HCT116 (cell line): ENCODE data around the gene ACBD6. TPM values are rescaled to one million over a fixed set of nuclear protein-coding genes. Genes with fewer than 3 reads are reported as not detected.

Experiments
- ATAC-seq: fragments of 200-7000 bp; cut with Tn5 transposase; 2 replicates; pipeline ENCODE4 v1.9.1; 2020; ENCODE audit warnings: mild to moderate bottlenecking, moderate library complexity
- BruUV-seq: library from RNA; stranded (reverse); fragments of 400-500 nt; replicated peaks from 2 replicates; lab custom pipeline; 2021; lab: Mats Ljungman, UMichigan
- CTCF ChIA-PET: fragments of 300-600 bp; sonication (Branson Sonifier 250); formaldehyde crosslinking; loops from one replicate; lab custom pipeline; 2021; ENCODE audit warnings: antibody characterized with exemption; lab: Charles Lee
- POLR2A ChIA-PET: fragments of 300-600, 350-600 bp; sonication (Branson Sonifier 250); formaldehyde crosslinking; loops from one replicate; lab custom pipeline; 2021; ENCODE audit warnings: antibody characterized with exemption; lab: Charles Lee
- RAD21 ChIA-PET, 2 experiments: fragments of 300-600 bp; sonication (Branson Sonifier 250); formaldehyde crosslinking; loops; one replicate each; lab custom pipeline; 2023; ENCODE audit warnings: low total read pairs in 2 of 2; ENCODE audit not compliant: uncharacterized antibody in 2 of 2, unreplicated experiment in 2 of 2, low non-redundant PET in 1 of 2; lab: Charles Lee
- DNase-seq: peaks from one replicate; pipeline ENCODE4 v3.0.0-alpha.2; 2010; ENCODE audit warnings: low read depth, low spot score
- H2AFZ ChIP-seq: fragments of 200-600 bp; shearing (Covaris generic), sonication (generic); 2 replicates; pipeline ENCODE4 v1.6.1; 2017; ENCODE audit warnings: low read depth, mixed run types, mixed read lengths, antibody characterized with exemption, low read length; ENCODE audit not compliant: poor library complexity, severe bottlenecking
- H3K27ac ChIP-seq: 2 replicates; pipeline ENCODE4 v1.5.1; 2012; ENCODE audit warnings: low read depth, low read length
- H3K27me3 ChIP-seq: fragments of 200-600 bp; sonication (generic); 2 replicates; pipeline ENCODE4 v1.6.1; 2016; ENCODE audit warnings: mixed run types, low read length, mixed read lengths; ENCODE audit not compliant: insufficient read depth
- H3K36me3 ChIP-seq, 2 experiments: fragments of 200-500 bp in 1 of 2; fragments of 200-600 bp in 1 of 2; sonication (Bioruptor generic) in 1 of 2; sonication (generic) in 1 of 2; 2 replicates each; pipeline versions ENCODE4 v1.5.1 to v1.6.1; 2014 to 2016; ENCODE audit warnings: low read length in 2 of 2, inconsistent platforms in 1 of 2, mixed read lengths in 1 of 2, mixed run types in 1 of 2; ENCODE audit not compliant: insufficient read depth in 2 of 2, control insufficient read depth in 1 of 2
- H3K4me1 ChIP-seq, 2 experiments: fragments of 200-600 bp in 1 of 2; sonication (generic) in 1 of 2; 2 replicates each; pipeline versions ENCODE4 v1.5.1 to v1.6.1; 2012 to 2017; ENCODE audit warnings: low read length in 2 of 2, inconsistent platforms in 1 of 2, mild to moderate bottlenecking in 1 of 2, mixed read lengths in 1 of 2, mixed run types in 1 of 2, moderate library complexity in 1 of 2; ENCODE audit not compliant: insufficient read depth in 2 of 2, control insufficient read depth in 1 of 2
- H3K4me2 ChIP-seq: fragments of 200-600 bp; sonication (generic); 2 replicates; pipeline ENCODE4 v1.6.1; 2017; ENCODE audit warnings: mixed run types, low read length, mixed read lengths
- H3K4me3 ChIP-seq, 2 experiments: fragments of 200-600 bp in 1 of 2; sonication (generic) in 1 of 2; replicated peaks in 1 of 2; 2 replicates each; pipeline ENCODE4 v1.5.1; 2011 to 2016; ENCODE audit warnings: low read length in 2 of 2, control low read depth in 1 of 2, low read depth in 1 of 2, mild to moderate bottlenecking in 1 of 2, mixed read lengths in 1 of 2, mixed run types in 1 of 2
- H3K79me2 ChIP-seq: fragments of 200-600 bp; sonication (generic); 2 replicates; pipeline ENCODE4 v1.6.1; 2017; ENCODE audit warnings: mild to moderate bottlenecking, mixed run types, low read length, moderate library complexity, mixed read lengths; ENCODE audit not compliant: insufficient read depth
- H3K9ac ChIP-seq: fragments of 200-600 bp; sonication (generic); 2 replicates; pipeline ENCODE4 v1.6.1; 2016; ENCODE audit warnings: low read length, mixed read lengths
- H3K9me2 ChIP-seq: fragments of 200-600 bp; sonication (generic), shearing (Covaris generic); 2 replicates; pipeline ENCODE4 v1.6.1; 2017; ENCODE audit warnings: mixed run types, mild to moderate bottlenecking, moderate library complexity; ENCODE audit not compliant: insufficient read depth
- H3K9me3 ChIP-seq, 2 experiments: fragments of 200-500 bp in 1 of 2; fragments of 200-600 bp in 1 of 2; sonication (Bioruptor generic) in 1 of 2; sonication (generic) in 1 of 2; 2 replicates each; pipeline ENCODE4 v1.6.1; 2014 to 2017; ENCODE audit warnings: low read length in 2 of 2, mixed read lengths in 2 of 2, inconsistent platforms in 1 of 2, low read depth in 1 of 2, mild to moderate bottlenecking in 1 of 2, mixed run types in 1 of 2, moderate library complexity in 1 of 2; ENCODE audit not compliant: control insufficient read depth in 1 of 2, insufficient read depth in 1 of 2
- H4K20me1 ChIP-seq: fragments of 200-600 bp; sonication (generic), shearing (Covaris generic); 2 replicates; pipeline ENCODE4 v1.6.1; 2017; ENCODE audit warnings: mixed run types, mild to moderate bottlenecking, moderate library complexity; ENCODE audit not compliant: insufficient read depth
- ATF3 ChIP-seq: IDR thresholded peaks from 2 replicates; pipeline ENCODE4 v1.6.1; 2012
- CEBPB ChIP-seq: IDR thresholded peaks from 2 replicates; pipeline ENCODE4 v1.6.1; 2012; ENCODE audit warnings: low read depth
- CTCF ChIP-seq, 3 experiments: fragments of 200-600 bp in 1 of 3; sonication (generic) in 1 of 3; IDR thresholded peaks in 2 of 3; conservative IDR thresholded peaks in 1 of 3; 2 replicates each; pipeline ENCODE4 v1.5.1; 2012 to 2017; ENCODE audit warnings: low read depth in 2 of 3, low read length in 2 of 3, antibody characterized with exemption in 1 of 3, borderline replicate concordance in 1 of 3, control low read depth in 1 of 3, mild to moderate bottlenecking in 1 of 3, mixed read lengths in 1 of 3, mixed run types in 1 of 3, moderate library complexity in 1 of 3; ENCODE audit not compliant: insufficient read depth in 1 of 3
- ELF1 ChIP-seq: IDR thresholded peaks from 2 replicates; pipeline ENCODE4 v1.6.1; 2012; ENCODE audit warnings: low read depth, borderline replicate concordance
- EZH2 ChIP-seq: fragments of 200-600 bp; sonication (generic); IDR thresholded peaks from 2 replicates; pipeline ENCODE4 v1.6.1; 2017; ENCODE audit warnings: antibody characterized with exemption, mixed run types
- EZH2phosphoT487 ChIP-seq: fragments of 200-600 bp; IDR thresholded peaks from 2 replicates; pipeline ENCODE4 v1.6.1; 2018; ENCODE audit warnings: antibody characterized with exemption, borderline replicate concordance
- FOSL1 ChIP-seq: IDR thresholded peaks from 2 replicates; pipeline ENCODE4 v1.6.1; 2012; ENCODE audit warnings: low read depth
- JUND ChIP-seq: IDR thresholded peaks from 2 replicates; pipeline ENCODE4 v1.6.1; 2012
- MAX ChIP-seq: IDR thresholded peaks from 2 replicates; pipeline ENCODE4 v1.6.1; 2012
- POLR2A ChIP-seq: IDR thresholded peaks from 2 replicates; pipeline ENCODE4 v1.7.0; 2011; ENCODE audit warnings: borderline replicate concordance; ENCODE audit not compliant: insufficient read depth, insufficient read length; ENCODE audit errors: extremely low read depth
- POLR2AphosphoS5 ChIP-seq: IDR thresholded peaks from 2 replicates; pipeline ENCODE4 v1.6.1; 2011; ENCODE audit warnings: mild to moderate bottlenecking, low read depth, low read length, moderate library complexity
- RAD21 ChIP-seq: IDR thresholded peaks from 2 replicates; pipeline ENCODE4 v1.6.1; 2012; ENCODE audit warnings: low read depth, mild to moderate bottlenecking
- SIN3A ChIP-seq: IDR thresholded peaks from 2 replicates; pipeline ENCODE4 v1.6.1; 2012; ENCODE audit warnings: low read depth
- SP1 ChIP-seq: IDR thresholded peaks from 2 replicates; pipeline ENCODE4 v1.6.1; 2012; ENCODE audit warnings: low read depth
- TCF7L2 ChIP-seq: IDR thresholded peaks from 2 replicates; pipeline ENCODE4 v1.7.0; 2011; ENCODE audit warnings: borderline replicate concordance, inconsistent platforms; ENCODE audit not compliant: insufficient read depth, insufficient read length; ENCODE audit errors: extremely low read depth
- YY1 ChIP-seq: IDR thresholded peaks from 2 replicates; pipeline ENCODE4 v1.6.1; 2011; ENCODE audit warnings: low read length, low read depth, moderate library complexity, mild to moderate bottlenecking; ENCODE audit not compliant: insufficient replicate concordance; ENCODE audit errors: extremely low read depth
- ZFX ChIP-seq: fragments of 450-650 bp; IDR thresholded peaks from 2 replicates; pipeline ENCODE4 v1.6.1; 2017
- ZNF274 ChIP-seq: fragments of 200-500 bp; sonication (Bioruptor generic); IDR thresholded peaks from 2 replicates; pipeline ENCODE4 v1.6.1; 2014; ENCODE audit warnings: mild to moderate bottlenecking, low read depth, low read length, inconsistent platforms
- intact Hi-C: fragments of 100-400 bp; cut with micrococcal nuclease; formaldehyde crosslinking; loops from 2 replicates; pipeline ENCODE4 v1.10.0; 2022
- total RNA-seq: library from RNA; stranded (reverse); gene quantifications from one replicate; pipeline ENCODE4 v1.2.1, GENCODE V29; 2021; ENCODE audit not compliant: unreplicated experiment
- TF ChIP-seq, protein P1 (sequence below): IDR thresholded peaks from 2 replicates; pipeline ENCODE4 v1.6.1; 2011; ENCODE audit warnings: mild to moderate bottlenecking, low read length, moderate library complexity; ENCODE audit not compliant: insufficient replicate concordance; ENCODE audit errors: extremely low read depth

The ACBD6 gene
- total RNA-seq, 1 experiment from 2014 or later: 43.2 TPM

GRCh38 chr1:180343921-180344769 is 158.2 kb downstream of the ACBD6 start (continued):
- TF ChIP-seq, protein P1, sequence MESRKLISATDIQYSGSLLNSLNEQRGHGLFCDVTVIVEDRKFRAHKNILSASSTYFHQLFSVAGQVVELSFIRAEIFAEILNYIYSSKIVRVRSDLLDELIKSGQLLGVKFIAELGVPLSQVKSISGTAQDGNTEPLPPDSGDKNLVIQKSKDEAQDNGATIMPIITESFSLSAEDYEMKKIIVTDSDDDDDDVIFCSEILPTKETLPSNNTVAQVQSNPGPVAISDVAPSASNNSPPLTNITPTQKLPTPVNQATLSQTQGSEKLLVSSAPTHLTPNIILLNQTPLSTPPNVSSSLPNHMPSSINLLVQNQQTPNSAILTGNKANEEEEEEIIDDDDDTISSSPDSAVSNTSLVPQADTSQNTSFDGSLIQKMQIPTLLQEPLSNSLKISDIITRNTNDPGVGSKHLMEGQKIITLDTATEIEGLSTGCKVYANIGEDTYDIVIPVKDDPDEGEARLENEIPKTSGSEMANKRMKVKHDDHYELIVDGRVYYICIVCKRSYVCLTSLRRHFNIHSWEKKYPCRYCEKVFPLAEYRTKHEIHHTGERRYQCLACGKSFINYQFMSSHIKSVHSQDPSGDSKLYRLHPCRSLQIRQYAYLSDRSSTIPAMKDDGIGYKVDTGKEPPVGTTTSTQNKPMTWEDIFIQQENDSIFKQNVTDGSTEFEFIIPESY: no peak
- TF ChIP-seq SP1 (no peak), CEBPB (no peak), POLR2A (no peak), MAX (no peak), ZFX (no peak), ZNF274 (no peak), EZH2phosphoT487 (no peak), RAD21 (no peak), FOSL1 (no peak), YY1 (no peak)

DNA sequence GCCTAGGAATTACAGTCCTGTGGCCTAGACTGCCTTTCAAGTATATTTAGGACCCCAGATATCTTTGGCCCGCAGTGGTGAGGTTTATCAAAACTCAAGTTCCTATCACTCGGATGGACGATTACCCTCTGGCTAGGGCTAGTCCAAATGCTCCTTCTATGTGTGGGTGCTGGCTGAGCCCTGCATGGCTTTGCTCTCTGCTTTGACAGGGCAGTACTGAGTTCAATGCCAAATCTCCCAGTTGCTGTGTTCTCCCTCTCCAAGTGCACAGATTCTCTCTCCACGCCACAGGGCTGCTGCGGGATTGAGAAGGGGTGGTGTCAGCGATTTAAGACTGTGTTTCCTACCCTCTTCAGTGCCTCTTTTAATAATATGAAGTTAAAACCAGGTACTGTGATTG is 175.3 kb downstream of the ACBD6 start:
- BruUV-seq: no TSS peak
- Histone ChIP-seq H3K27me3 (no peaks in the 10 kb centered on the region), H3K9me2 (no peaks in the 10 kb centered on the region), H3K9ac (no peak overlapping the region), H3K4me3 (no peak overlapping the region), H3K36me3 (no peaks in the 10 kb centered on the region), H4K20me1 (no peaks in the 10 kb centered on the region), H3K27ac (no peak overlapping the region), H3K4me1 (no peaks in the 10 kb centered on the region), H3K79me2 (peaks cover 3% of the 10 kb centered on the region; the same call in 1 of the 2 replicates), H2AFZ (no peak overlapping the region), H3K4me2 (no peak overlapping the region), H3K9me3 (no peaks in the 10 kb centered on the region)
- no peak for ATAC-seq
- DNase-seq: no peak
- ChIA-PET CTCF (no interaction called here), POLR2A (no interaction called here), RAD21 (no interaction called here)
- TF ChIP-seq FOSL1 (no peak), ZNF274 (no peak), ATF3 (no peak), MAX (no peak), ELF1 (no peak), CTCF (IDR thresholded peaks at IDR 0.05 in 2 of 3, conservative IDR thresholded peaks at IDR 0.05 in 1 of 3; ENCODE audit: borderline replicate concordance in 1 of 3, insufficient read depth in 1 of 3, low read depth in 2 of 3, low read length in 2 of 3) (no peak), POLR2A (no peak), JUND (no peak), TCF7L2 (no peak), EZH2 (no peak), YY1 (no peak), SIN3A (no peak), POLR2AphosphoS5 (no peak), EZH2phosphoT487 (no peak)
- intact Hi-C loops: no loop called here
